Hepatocyte (in vitro differentiated cells): ENCODE measurements around the gene BACH2. TPM values are rescaled to one million over a fixed set of nuclear protein-coding genes. Genes with fewer than 3 reads are reported as not detected.
"Not testable (repeated sequence)": the region's sequence is repeated elsewhere in the genome, so short reads cannot be mapped to it uniquely, and the experiment has no call there.

Experiments used
- DNase-seq: peaks from one replicate; pipeline ENCODE4 v3.0.0-alpha.2; 2016; ENCODE audit warnings: low spot score
- H2AFZ ChIP-seq: fragments of 200-600 bp; sonication (generic); 2 replicates; pipeline ENCODE4 v1.6.0; 2016; ENCODE audit warnings: antibody characterized with exemption, mild to moderate bottlenecking
- H3K27ac ChIP-seq: fragments of 200-600 bp; sonication (generic); 2 replicates; pipeline ENCODE4 v1.5.1; 2016; ENCODE audit warnings: mild to moderate bottlenecking
- H3K27me3 ChIP-seq: fragments of 200-600 bp; sonication (generic); 2 replicates; pipeline ENCODE4 v1.6.1; 2016
- H3K36me3 ChIP-seq: fragments of 200-600 bp; sonication (generic); replicated peaks from 2 replicates; pipeline ENCODE4 v1.5.1; 2016; ENCODE audit warnings: low read depth; ENCODE audit not compliant: insufficient read depth
- H3K4me1 ChIP-seq: fragments of 200-600 bp; sonication (generic); 2 replicates; pipeline ENCODE4 v1.5.1; 2016; ENCODE audit warnings: mild to moderate bottlenecking, moderate library complexity; ENCODE audit not compliant: insufficient read depth
- H3K4me2 ChIP-seq: fragments of 200-600 bp; sonication (generic); 2 replicates; pipeline ENCODE4 v1.6.0; 2016
- H3K4me3 ChIP-seq: fragments of 200-600 bp; sonication (generic); 2 replicates; pipeline ENCODE4 v1.5.1; 2016; ENCODE audit warnings: mild to moderate bottlenecking
- H3K79me2 ChIP-seq: fragments of 200-600 bp; sonication (generic); 2 replicates; pipeline ENCODE4 v1.6.0; 2017; ENCODE audit warnings: mild to moderate bottlenecking
- H3K9me2 ChIP-seq: fragments of 200-600 bp; sonication (generic); replicated peaks from 2 replicates; pipeline ENCODE4 v1.6.0; 2017; ENCODE audit warnings: mild to moderate bottlenecking; ENCODE audit not compliant: insufficient read depth
- H3K9me3 ChIP-seq: fragments of 200-600 bp; sonication (generic); 2 replicates; pipeline ENCODE4 v1.5.1; 2016; ENCODE audit warnings: low read depth, mild to moderate bottlenecking
- H4K20me1 ChIP-seq: fragments of 200-600 bp; sonication (generic); 2 replicates; pipeline ENCODE4 v1.6.0; 2016; ENCODE audit warnings: mild to moderate bottlenecking; ENCODE audit not compliant: insufficient read depth, poor library complexity, severe bottlenecking
- CTCF ChIP-seq: fragments of 200-600 bp; sonication (generic); IDR thresholded peaks from 2 replicates; pipeline ENCODE4 v1.5.1; 2016; ENCODE audit warnings: antibody characterized with exemption, mild to moderate bottlenecking; ENCODE audit not compliant: poor library complexity
- EZH2 ChIP-seq: fragments of 200-600 bp; sonication (generic); IDR thresholded peaks from 2 replicates; pipeline ENCODE4 v1.6.1; 2016; ENCODE audit warnings: antibody characterized with exemption, mild to moderate bottlenecking, borderline replicate concordance
- EZH2phosphoT487 ChIP-seq: fragments of 200-600 bp; sonication (generic); IDR thresholded peaks from one replicate; pipeline ENCODE4 v1.6.1; 2018; ENCODE audit warnings: antibody characterized with exemption, mild to moderate bottlenecking, low read depth, moderate library complexity; ENCODE audit not compliant: unreplicated experiment, severe bottlenecking
- WGBS: methylation state at CpG from one replicate; pipeline ENCODE4 v1.1.6; 2016; ENCODE audit warnings: low lambda C conversion rate; ENCODE audit errors: missing lambda C conversion rate; 5-methylcytosine and 5-hydroxymethylcytosine counted together
- polyA plus RNA-seq: library from polyadenylated mRNA; unstranded; fragments of >200 nt; fragmentation: Nextera tagmentation; extraction: Ambion mirVana; gene quantifications from 2 replicates; pipeline ENCODE4 v1.2.1, GENCODE V29; 2016
- total RNA-seq: library from RNA; depleted of rRNA; stranded (reverse); fragments of >200 nt; gene quantifications from 2 replicates; pipeline ENCODE4 v1.2.3, GENCODE V29; 2014

BACH2 gene
- total and polyA plus RNA-seq, 2 experiments from 2014 or later, result 2.3 to 2.6 TPM

DNA sequence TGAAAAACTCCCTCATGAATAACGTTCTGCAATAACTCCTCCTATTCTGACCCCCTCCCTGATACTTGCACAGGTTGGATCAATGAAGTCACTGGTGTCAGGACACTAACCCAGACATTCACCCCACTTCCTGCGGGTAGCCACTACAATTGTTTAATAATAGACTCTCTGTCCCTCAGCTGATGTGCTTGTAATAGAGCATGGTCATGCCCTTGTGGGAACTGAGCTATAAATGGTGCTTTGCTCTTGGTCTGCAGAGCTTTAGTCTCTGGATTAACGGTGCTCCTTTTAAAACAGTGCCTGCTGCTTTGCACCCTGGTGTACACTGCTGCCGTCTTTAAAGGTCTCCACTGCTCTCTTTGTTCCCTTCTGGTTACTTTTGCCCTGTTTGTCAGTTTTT lies 127.3 kb downstream of the BACH2 start:
- peaks cover 7% of the 10 kb centered on the region for H3K4me1 ChIP-seq
- TF ChIP-seq EZH2 (no peak), CTCF (no peak), EZH2phosphoT487 (no peak)
- WGBS, result 52% methylated on average over 4 of the region's 4 CpGs
- no peaks in the 10 kb centered on the region for H3K9me2 ChIP-seq
- no peaks in the 10 kb centered on the region for H3K27me3 ChIP-seq
- H3K36me3 ChIP-seq, result no peaks in the 10 kb centered on the region
- no peak overlapping the region for H3K4me2 ChIP-seq
- DNase-seq, result no peak
- H3K9me3 ChIP-seq, result no peaks in the 10 kb centered on the region
- H2AFZ ChIP-seq, result no peak overlapping the region
- H3K79me2 ChIP-seq, result no peaks in the 10 kb centered on the region
- no peak overlapping the region for H3K27ac ChIP-seq
- H4K20me1 ChIP-seq, result no peaks in the 10 kb centered on the region
- H3K4me3 ChIP-seq, result no peak overlapping the region

DNA sequence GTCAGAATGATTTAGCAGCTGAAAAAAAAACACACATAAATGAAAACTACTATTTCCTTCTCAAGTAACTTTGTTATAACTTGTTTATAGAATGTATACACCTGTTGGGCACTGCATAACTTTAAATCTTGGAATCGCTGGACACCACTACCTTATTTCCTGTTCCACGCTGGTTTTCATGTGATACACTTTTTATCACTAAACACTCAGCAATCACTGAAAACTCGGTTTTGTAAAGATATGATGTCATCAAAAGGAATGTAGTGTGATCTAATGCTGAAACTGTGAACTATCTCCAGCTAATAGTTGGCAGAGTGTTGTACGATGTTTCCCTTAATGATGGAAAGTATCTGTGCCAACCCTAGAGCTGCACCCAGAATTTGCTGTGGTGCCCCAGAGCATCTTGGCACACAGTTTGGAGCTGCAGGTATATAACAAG lies 127.9 kb downstream of the BACH2 start:
- Histone ChIP-seq H4K20me1 (no peaks in the 10 kb centered on the region), H3K27ac (peak overlapping the region; percentile 10), H3K27me3 (no peaks in the 10 kb centered on the region), H3K4me3 (no peak overlapping the region), H3K9me3 (no peaks in the 10 kb centered on the region), H3K4me1 (peaks cover 7% of the 10 kb centered on the region), H3K4me2 (no peak overlapping the region), H2AFZ (no peak overlapping the region), H3K36me3 (no peaks in the 10 kb centered on the region), H3K79me2 (no peaks in the 10 kb centered on the region), H3K9me2 (no peaks in the 10 kb centered on the region)
- TF ChIP-seq EZH2, result no peak
- TF ChIP-seq CTCF, result no peak
- no peak for TF ChIP-seq EZH2phosphoT487
- no peak for DNase-seq
- WGBS, result 40% methylated on average over 4 of the region's 4 CpGs

- Histone ChIP-seq H3K9me2 (no peaks in the 10 kb centered on the region), H3K9me3 (no peaks in the 10 kb centered on the region), H3K4me1 (peaks cover 7% of the 10 kb centered on the region), H4K20me1 (no peaks in the 10 kb centered on the region), H3K27me3 (no peaks in the 10 kb centered on the region), H3K36me3 (no peaks in the 10 kb centered on the region), H3K79me2 (no peaks in the 10 kb centered on the region), H3K4me2 (no peak overlapping the region), H3K27ac (peak overlapping the region; percentile 10), H3K4me3 (no peak overlapping the region), H2AFZ (no peak overlapping the region)
- DNase-seq, result no peak
- TF ChIP-seq CTCF (no peak), EZH2 (no peak), EZH2phosphoT487 (no peak)
- WGBS, result 85% methylated on average over 4 of the region's 4 CpGs
These were observed 128.9 kb downstream of the BACH2 start for GRCh38 chr6:90167514-90168379.

DNA sequence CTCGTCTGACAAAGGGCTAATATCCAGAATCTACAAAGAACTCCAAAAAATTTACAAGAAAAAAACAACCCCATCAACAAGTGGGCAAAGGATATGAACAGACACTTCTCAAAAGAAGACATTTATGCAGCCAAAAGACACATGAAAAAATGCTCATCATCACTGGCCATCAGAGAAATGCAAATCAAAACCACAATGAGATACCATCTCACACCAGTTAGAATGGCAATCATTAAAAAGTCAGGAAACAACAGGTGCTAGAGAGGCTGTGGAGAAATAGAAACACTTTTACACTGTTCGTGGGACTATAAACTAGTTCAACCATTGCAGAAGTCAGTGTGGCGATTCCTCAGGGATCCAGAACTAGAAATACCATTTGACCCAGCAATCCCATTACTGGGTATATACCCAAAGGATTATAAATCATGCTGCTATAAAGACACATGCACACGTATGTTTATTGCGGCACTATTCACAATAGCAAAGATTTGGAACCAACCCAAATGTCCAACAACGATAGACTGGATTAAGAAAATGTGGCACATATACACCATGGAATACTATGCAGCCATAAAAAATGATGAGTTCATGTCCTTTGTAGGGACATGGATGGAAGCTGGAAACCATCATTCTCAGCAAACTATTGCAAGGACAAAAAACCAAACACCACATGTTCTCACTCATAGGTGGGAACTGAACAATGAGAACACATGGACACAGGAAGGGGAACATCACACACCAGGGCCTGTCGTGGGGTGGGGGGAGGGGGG lies 130.3 kb downstream of the BACH2 start:
- H3K27me3 ChIP-seq, H3K36me3 ChIP-seq, H3K4me3 ChIP-seq, H3K79me2 ChIP-seq, H3K9me2 ChIP-seq, H3K9me3 ChIP-seq, DNase-seq, H3K27ac ChIP-seq, H3K4me1 ChIP-seq, H3K4me2 ChIP-seq, H2AFZ ChIP-seq, H4K20me1 ChIP-seq: not testable (repeated sequence)
- 93% methylated on average over 7 of the region's 7 CpGs for WGBS
